Glutamatergic neuron (in vitro differentiated cells): ENCODE measurements around the gene CENATAC. TPM values are rescaled to one million over a fixed set of nuclear protein-coding genes. Genes with fewer than 3 reads are reported as not detected.
"Not testable (repeated sequence)": the region's sequence is repeated elsewhere in the genome, so short reads cannot be mapped to it uniquely, and the experiment has no call there.

Experiments used
- DNase-seq: peaks from one replicate; pipeline ENCODE4 v3.0.0; 2022
- H3K27ac Mint-ChIP-seq: one replicate; pipeline ENCODE4 v1.8.0; 2020; ENCODE audit warnings: mild to moderate bottlenecking, mixed read lengths, inconsistent platforms; ENCODE audit not compliant: unreplicated experiment
- H3K27me3 Mint-ChIP-seq: one replicate; pipeline ENCODE4 v1.8.0; 2020; ENCODE audit warnings: mild to moderate bottlenecking, moderate library complexity, mixed read lengths, inconsistent platforms; ENCODE audit not compliant: unreplicated experiment
- H3K36me3 Mint-ChIP-seq: one replicate; pipeline ENCODE4 v1.8.0; 2020; ENCODE audit warnings: mild to moderate bottlenecking, mixed read lengths, inconsistent platforms; ENCODE audit not compliant: unreplicated experiment
- H3K4me1 Mint-ChIP-seq: one replicate; pipeline ENCODE4 v1.8.0; 2020; ENCODE audit warnings: mild to moderate bottlenecking, low read depth, mixed read lengths, inconsistent platforms; ENCODE audit not compliant: unreplicated experiment
- H3K4me3 Mint-ChIP-seq: one replicate; pipeline ENCODE4 v1.8.0; 2020; ENCODE audit warnings: mild to moderate bottlenecking, mixed read lengths, inconsistent platforms; ENCODE audit not compliant: unreplicated experiment
- H3K9me3 Mint-ChIP-seq: one replicate; pipeline ENCODE4 v1.8.0; 2020; ENCODE audit warnings: mild to moderate bottlenecking, moderate library complexity, mixed read lengths, inconsistent platforms; ENCODE audit not compliant: unreplicated experiment
- CTCF ChIP-seq: fragments of 200-600 bp; sonication (generic); IDR thresholded peaks from one replicate; pipeline ENCODE4 v1.5.0; 2021; ENCODE audit not compliant: partially characterized antibody, unreplicated experiment
- total RNA-seq: library from RNA; stranded (reverse); fragmentation: NEBNext Ultra II Directional; extraction: Animal tissue kit (Norgen Biotek cat#: 25700); gene quantifications from one replicate; pipeline ENCODE4 v1.2.1, GENCODE V29; 2021; ENCODE audit not compliant: unreplicated experiment

The CENATAC gene
- total RNA-seq, 1 donor from 2014 or later, result 72.3 TPM

GRCh38 chr11:118957549-118957948 is 40.4 kb upstream of the CENATAC start:
- no peak for DNase-seq
- no peaks in the 10 kb centered on the region for H3K36me3 Mint-ChIP-seq
- TF ChIP-seq CTCF, result no peak
- H3K27ac Mint-ChIP-seq, result no peak overlapping the region
- H3K4me3 Mint-ChIP-seq, result no peak overlapping the region
- peaks cover 1% of the 10 kb centered on the region for H3K27me3 Mint-ChIP-seq
- peaks cover 2% of the 10 kb centered on the region for H3K9me3 Mint-ChIP-seq
- peaks cover 8% of the 10 kb centered on the region for H3K4me1 Mint-ChIP-seq

- no peak overlapping the region for H3K27ac Mint-ChIP-seq
- H3K9me3 Mint-ChIP-seq, result peaks cover under 1% of the 10 kb centered on the region
- no peak for TF ChIP-seq CTCF
- peaks cover 1% of the 10 kb centered on the region for H3K27me3 Mint-ChIP-seq
- H3K4me1 Mint-ChIP-seq, result peaks cover 5% of the 10 kb centered on the region
- DNase-seq, result no peak
- no peak overlapping the region for H3K4me3 Mint-ChIP-seq
- H3K36me3 Mint-ChIP-seq, result no peaks in the 10 kb centered on the region
Measured at GRCh38 chr11:118957968-118958367, 40.0 kb upstream of the CENATAC start.

GRCh38 chr11:118958577-118958976 is 39.4 kb upstream of the CENATAC start:
- Mint-ChIP-seq H3K4me3 (no peak overlapping the region), H3K9me3 (no peaks in the 10 kb centered on the region), H3K4me1 (peaks cover 5% of the 10 kb centered on the region), H3K27me3 (peaks cover 1% of the 10 kb centered on the region), H3K36me3 (no peaks in the 10 kb centered on the region), H3K27ac (no peak overlapping the region)
- DNase-seq, result no peak
- no peak for TF ChIP-seq CTCF

GRCh38 chr11:118961189-118961588 is 36.7 kb upstream of the CENATAC start:
- no peaks in the 10 kb centered on the region for H3K4me1 Mint-ChIP-seq
- H3K36me3 Mint-ChIP-seq, result no peaks in the 10 kb centered on the region
- H3K27ac Mint-ChIP-seq, result no peak overlapping the region
- H3K4me3 Mint-ChIP-seq, result no peak overlapping the region
- no peak for DNase-seq
- TF ChIP-seq CTCF, result no peak
- no peaks in the 10 kb centered on the region for H3K9me3 Mint-ChIP-seq
- H3K27me3 Mint-ChIP-seq, result peaks cover 1% of the 10 kb centered on the region

GRCh38 chr11:118961591-118961990 is 36.3 kb upstream of the CENATAC start:
- DNase-seq, result no peak
- Mint-ChIP-seq H3K27me3 (peaks cover 1% of the 10 kb centered on the region), H3K36me3 (no peaks in the 10 kb centered on the region), H3K4me1 (no peaks in the 10 kb centered on the region), H3K4me3 (no peak overlapping the region), H3K9me3 (no peaks in the 10 kb centered on the region), H3K27ac (no peak overlapping the region)
- no peak for TF ChIP-seq CTCF

- not testable (repeated sequence) for H3K9me3 Mint-ChIP-seq, H3K36me3 Mint-ChIP-seq, H3K27me3 Mint-ChIP-seq, DNase-seq, H3K27ac Mint-ChIP-seq, H3K4me1 Mint-ChIP-seq, H3K4me3 Mint-ChIP-seq
Measured at GRCh38 chr11:118969508-118969907, 28.4 kb upstream of the CENATAC start.
